DMS153 treated with DMSO at 0.1 percent for 48 hours (cell line): Measurements from ENCODE around the gene SLC5A5.
A peak's percentile ranks its signal among the peaks of the same experiment; 100 is the strongest.
"Not testable (repeated sequence)": the region's sequence is repeated elsewhere in the genome, so short reads cannot be mapped to it uniquely, and the experiment has no call there.

Source experiments
- DNase-seq: peaks from one replicate; lab custom pipeline; 2025; ENCODE audit not compliant: unreplicated experiment; lab: John Stamatoyannopoulos, UW

The SLC5A5 gene

DNA sequence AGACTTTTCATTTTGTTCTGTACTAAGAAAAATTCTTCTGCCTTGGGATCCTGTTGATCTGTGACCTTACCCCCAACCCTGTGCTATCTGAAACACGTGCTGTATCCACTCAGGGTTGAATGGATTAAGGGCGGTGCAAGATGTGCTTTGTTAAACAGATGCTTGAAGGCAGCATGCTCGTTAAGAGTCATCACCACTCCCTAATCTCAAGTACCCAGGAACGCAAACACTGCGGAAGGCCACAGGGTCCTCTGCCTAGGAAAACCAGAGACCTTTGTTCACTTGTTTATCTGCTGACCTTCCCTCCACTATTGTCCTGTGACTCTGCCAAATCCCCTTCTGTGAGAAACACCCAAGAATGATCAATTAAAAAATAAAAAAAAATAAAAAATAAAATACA, 47.4 kb downstream of the SLC5A5 start:
- not testable (repeated sequence) for DNase-seq

DNA sequence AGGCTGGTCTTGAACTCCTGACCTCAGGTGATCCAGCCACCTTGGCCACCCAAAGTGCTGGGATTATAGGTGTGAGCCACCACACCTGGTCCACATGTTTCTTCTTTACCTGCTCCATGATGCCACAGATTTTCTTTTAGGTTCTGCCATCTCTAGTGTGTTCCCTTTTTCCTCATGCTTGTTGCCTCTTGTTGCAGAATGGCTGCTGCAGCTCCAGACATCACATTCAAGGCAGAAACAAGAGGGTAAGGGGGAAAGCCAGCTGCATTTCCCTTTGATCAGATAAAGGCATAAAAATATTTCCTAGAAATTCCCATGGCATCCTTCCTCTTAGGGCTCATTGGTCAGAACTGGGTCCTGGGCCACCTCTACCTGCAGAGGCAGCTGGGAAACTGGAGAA, 48.8 kb downstream of the SLC5A5 start:
- no peak for DNase-seq

DNA sequence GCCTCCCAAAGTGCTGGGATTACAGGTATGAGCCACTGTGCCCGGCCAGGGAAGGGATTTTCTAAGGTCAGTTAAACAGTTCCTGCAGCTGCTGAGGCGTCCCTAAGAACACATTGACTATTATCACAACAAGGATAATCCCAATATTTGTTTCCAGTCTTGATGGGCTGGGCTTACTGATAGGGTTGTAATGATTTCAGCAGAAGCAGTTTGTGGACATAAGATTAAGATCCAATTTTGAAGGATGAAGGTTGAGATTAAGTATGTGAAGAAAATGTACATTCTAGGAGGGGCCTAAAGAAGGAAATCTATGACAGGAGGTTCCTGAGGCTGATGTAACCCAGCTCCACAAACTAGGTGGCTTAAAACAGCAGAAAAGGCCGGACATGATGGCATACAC, 50.4 kb downstream of the SLC5A5 start:
- DNase-seq: no peak

DNA sequence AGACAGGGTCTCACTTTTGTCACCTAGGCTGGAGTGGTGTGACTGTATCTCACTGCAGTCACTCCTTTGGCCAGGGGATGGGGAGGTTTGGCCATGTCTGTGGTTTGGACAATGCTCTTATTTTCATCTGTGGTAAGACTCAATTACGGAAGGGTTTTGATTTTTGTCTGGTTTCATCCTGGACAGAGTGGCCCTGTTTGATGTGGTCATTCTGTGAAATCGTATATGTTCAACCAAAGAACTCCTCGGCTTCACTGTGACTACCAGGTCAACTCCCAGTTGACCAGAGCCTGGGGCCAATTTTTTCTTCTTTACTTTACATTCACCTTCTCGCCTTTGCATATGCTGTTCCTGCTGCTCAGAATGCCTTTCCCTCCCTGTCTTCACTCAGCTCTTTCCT, 54.3 kb downstream of the SLC5A5 start:
- DNase-seq: no peak

DNA sequence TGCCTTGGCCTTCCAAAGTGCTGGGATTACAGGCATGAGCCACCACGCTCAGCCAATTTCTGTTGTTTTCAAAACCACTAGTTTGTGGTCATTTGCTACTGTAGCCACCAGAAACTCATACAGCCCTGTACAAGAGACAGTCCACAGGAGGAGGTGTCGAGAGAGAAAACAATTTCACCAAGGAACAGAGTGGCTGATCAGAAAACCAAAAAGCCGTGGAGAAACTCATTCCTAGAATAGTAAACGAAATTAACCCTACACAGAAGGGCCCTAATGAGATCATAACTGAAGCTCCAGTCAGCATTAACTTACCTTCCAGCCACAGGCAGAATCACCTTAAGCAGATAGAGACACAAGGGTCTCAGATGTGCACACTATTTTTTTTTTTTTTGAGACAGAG, 57.3 kb downstream of the SLC5A5 start:
- no peak for DNase-seq

DNA sequence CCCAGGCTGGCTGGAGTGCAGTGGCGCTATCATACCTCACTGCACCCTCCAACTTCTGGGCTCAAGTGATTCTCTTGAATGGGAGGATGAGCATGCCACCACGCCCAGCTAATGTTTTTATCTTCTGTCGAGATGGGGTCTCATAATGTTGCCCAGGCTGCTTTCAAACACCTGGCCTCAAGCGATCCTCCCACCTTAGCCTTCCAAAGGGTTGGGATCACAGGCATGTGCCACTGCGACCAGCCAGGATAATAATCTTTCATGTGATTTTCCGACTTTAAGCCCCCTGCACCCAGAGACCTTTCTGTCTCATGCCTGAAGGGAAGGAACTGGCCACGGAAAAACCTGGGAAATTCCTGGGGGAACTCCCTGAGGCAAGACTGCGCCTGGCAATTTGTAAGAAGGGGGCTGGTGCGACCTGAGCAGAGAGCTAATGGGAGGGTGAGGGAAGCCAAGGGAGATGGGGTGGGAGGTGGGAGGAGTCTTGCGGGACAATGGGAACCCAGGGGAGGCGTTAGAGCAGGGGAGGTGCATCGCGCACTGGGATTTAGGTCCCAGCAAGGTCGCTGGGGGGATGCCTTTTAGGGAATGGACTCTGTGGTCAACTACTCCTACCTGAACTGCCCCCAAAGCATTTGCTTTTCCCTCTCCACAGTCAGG, 59.9 kb downstream of the SLC5A5 start:
- DNase-seq: no peak

DNA sequence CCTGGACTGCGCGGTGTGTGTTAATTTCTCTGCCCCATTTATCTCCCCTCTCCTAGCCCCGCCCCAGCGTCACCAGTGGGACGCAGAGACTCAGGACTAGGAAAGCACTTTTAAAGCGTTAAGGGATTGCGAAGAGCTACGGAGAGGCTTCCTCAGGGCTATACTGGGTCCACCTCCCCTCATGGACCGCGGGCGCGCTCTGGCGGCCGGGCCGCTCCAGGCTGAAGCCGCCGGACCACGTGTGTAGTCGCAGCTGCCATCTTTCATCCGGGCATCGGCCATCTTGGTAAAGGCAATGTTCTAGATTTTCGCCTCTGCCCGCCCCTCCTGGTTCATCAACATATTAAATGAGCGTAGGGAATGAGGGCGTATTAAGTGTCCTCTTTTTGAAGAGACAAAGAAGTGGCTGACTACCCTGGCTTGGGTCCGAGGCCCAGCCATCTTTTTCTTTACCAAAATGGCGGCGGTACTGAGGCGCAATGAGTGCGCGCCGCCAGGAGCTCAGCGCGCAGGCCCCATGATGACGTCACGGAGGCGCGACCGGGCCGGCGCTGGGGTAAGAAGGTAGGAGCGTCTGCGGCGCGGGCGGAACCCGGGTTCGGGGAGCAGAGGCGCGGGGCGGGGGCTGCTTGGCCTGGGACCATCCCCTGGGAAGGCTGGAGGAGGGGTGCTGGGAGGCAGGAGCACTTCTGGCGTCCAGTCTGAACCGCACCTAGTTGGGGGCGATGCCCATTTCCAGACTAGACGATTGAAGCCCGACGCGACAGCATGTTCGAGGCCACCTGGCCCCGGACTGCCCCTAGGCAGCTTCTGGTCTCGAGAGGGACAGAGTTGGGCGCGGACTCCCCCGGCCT, 61.0 kb downstream of the SLC5A5 start, which contains the start of gene CCDC124:
Gene CCDC124, plus strand, starts transcription at position 531 of the 854 bp plus-strand sequence. CDS start 3,406 bp downstream, outside the sequence.
- peak; percentile 93 for DNase-seq

DNA sequence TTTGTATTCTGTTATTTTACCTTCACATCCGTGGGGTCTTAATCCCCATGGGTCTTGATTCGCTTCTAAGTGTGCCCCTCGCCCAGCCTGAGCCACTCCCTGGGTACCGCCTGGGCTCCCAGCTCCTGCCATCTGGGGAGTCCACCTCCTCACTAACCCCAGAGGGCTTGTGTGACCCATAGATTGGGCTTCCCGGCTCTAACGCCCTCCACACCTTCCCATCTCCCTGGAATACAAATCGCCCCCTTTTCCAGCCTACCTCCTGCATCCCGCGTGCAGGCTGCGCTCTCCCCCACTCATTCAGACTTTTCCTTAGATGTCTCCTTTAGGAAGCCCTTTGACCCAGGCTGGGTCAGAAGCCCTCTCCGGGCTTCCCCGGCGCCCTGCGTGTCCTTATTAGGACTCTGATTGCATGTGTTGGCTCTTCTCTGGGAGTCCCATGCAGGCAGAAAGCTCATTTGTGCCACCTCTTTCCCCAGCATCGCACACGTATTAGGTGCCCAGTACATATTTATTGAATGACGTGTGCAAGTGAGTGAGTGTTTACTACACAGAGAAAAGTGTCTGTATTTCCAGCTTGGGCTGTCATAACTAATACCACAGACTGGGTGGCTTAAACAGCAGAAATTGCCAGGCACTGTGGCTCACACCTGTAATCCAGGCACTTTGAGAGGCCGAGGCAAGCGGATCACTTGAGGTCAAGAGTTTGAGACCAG, 61.8 kb downstream of the SLC5A5 start:
- no peak for DNase-seq

DNA sequence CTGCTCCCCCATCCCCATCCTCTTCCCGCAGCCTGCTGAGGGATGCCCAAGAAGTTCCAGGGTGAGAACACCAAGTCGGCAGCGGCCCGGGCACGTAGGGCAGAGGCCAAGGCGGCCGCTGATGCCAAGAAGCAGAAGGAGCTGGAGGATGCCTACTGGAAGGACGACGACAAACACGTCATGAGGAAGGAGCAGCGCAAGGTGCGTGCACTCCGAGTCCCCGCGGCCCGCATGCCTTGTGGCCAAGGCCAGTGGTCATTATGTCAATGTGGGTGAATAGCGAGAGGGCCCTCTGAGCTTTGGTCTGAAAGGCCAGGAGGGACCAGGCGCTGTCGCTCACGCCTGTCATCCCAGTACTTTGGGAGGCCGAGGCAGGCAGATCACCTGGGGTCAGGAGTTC, 64.6 kb downstream of the SLC5A5 start:
- no peak for DNase-seq

DNA sequence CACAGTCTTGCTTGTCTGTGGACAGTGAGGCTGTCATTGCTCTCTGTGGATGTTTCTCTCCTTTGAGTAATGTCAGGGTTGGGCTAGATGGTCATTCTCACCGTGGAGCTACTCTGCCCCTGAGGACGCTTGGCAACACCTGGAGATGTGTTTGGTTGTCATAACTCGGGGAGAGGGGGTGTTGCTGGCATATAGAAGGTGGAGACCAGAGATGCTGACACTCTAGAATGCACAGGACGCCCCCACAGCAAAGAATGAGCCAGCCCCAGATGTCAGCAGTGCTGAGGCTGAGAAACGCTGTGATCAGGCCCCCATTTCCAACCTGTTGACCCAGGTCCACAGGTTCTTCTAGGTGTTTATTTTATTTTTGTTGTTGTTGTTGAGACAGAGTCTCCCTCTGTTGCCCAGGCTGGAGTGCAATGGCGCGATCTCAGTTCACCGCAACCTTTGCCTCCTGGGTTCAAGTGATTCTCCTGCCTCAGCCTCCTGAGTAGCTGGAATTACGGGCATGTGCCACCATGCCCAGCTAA, 65.7 kb downstream of the SLC5A5 start:
- no peak for DNase-seq

DNA sequence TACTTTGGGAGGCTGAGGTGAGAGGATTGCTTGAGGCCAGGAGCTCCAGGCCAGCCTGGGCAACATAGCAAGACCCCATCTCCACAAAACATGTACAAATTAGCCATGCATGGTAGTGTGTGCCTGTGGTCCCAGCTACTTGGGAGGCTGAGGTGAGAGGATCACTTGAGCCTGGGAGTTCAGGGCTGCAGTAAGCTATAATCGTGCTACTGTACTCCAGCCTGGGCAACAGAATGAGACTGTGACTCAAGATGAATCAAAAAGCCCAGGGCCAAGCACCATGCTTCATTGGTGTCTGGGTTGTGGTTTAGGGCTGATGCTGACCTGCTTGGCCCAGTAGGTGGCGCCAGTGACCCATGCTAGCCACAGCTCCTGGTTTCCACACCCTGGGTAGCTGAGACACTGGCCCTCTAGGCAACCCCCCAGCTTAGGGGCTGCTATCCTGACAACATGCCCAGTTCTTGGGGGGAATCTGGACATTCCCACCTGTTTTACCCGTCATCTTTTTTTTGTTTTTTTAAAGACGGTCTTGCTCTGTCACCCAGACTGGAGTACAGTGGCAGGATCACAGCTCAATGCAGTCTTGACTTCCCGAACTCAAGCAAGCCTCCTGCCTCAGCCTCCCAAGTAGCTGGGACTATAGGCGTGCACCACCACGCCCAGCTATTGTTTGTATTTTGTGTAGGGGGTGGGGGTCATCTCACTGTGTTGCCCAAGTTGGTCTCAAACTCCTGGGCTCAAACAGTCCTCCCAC, 66.5 kb downstream of the SLC5A5 start:
- no peak for DNase-seq

DNA sequence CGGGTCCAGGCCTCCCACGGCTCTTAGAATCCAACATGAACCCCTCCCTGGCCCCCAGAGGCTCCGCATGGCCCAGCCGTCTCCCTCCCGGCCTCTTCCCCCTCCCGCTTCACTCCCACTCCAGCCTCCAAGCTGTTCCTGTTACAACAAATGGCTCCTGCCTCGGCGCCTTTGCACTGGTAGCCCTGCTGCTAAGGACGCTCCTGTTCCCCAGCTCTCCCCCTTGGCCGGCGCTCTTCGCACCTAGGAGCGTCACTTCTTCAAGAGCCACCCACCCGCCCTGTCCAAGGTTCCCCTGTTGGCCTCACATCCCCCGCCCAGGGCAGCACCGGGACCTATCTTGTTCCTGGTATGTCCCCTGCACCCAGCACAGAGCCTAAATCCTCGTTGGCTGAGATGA, 70.4 kb downstream of the SLC5A5 start:
- no peak for DNase-seq

DNA sequence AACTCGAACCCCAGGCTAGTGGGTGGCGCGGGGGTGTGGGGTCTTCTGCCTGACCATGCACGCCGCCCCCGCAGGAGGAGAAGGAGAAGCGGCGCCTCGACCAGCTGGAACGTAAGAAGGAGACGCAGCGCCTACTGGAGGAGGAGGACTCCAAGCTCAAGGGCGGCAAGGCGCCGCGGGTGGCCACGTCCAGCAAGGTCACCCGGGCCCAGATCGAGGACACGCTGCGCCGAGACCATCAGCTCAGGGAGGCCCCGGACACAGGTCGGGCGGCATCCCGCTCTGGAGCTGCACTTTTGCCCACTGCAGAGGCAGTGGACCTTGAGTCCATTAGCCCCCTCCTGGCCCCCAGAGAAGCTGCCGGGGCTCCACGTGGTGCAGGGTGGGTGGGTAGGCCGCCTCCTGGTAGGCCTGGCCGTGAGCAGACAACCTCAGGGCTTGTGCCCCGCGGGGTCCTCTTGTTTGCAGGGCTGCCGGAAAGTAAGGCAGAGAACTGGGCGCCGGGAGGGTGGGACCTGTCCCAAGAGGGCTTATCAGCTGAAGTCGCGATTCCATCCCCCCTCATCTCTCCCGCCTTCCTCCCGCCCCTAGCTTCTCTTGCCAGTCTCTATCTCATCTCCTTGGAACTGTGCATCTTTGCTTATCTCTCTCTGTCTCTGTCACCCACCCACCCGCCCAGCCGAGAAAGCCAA, 71.0 kb downstream of the SLC5A5 start:
- DNase-seq: no peak

DNA sequence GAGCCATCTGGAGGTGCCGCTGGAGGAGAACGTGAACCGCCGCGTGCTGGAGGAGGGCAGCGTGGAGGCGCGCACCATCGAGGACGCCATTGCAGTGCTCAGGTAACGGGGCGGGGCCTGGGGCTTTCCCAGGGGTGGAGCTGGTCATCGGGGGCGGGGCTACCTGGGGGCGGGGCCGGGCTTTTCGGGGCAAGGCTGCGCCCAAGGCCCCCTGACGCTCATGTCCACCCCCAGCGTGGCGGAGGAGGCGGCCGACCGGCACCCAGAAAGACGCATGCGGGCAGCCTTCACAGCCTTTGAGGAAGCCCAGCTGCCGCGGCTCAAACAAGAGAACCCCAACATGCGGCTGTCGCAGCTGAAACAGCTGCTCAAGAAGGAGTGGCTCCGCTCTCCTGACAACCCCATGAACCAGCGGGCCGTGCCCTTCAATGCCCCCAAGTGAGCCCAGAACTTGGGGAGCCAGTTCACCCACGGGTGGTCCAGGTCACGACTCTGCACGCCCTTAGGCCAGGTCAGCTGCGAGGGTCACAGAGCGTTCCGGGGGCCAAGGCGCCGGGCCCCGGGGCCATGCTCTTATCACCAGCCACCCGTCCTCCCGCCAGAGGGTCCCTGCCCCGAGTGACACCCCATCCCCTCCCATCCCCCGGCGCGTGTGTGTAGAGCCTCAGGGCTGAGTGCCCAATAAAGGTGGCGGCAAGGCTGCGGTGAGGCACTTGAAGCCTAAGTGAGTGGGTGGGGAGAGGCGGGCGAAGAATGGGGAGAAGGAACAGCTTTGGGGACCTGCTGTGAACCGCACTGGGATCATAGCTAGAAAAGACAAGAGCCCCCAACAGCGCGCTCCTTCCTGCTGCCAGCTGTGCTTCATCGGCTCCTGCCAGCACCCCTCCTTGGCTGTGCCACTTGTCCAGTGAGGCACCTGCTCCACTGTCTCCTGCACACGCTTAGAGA, 71.8 kb downstream of the SLC5A5 start:
- DNase-seq: no peak

DNA sequence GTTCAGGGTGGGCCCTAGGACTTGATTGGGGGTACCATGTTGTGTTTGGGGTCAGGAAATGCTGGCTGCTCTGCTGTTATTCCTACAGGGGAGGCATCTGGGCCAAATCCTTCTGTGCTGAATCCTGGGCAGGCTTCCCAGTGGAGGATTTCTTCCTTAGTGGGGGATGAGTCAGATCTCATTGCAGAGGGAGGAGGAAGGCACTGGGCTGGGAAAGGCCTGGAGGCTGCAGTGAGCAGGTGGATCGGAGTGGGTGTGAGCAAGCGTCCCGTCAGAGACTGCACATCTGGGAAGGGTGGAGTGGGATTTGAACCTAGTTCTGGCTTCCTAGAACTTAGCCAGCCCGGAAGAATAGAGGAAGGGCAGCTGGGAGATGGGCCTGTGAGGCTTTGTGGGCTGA, 72.6 kb downstream of the SLC5A5 start:
- no peak for DNase-seq
